ENCODE data around the gene TSGA10.

DNA sequence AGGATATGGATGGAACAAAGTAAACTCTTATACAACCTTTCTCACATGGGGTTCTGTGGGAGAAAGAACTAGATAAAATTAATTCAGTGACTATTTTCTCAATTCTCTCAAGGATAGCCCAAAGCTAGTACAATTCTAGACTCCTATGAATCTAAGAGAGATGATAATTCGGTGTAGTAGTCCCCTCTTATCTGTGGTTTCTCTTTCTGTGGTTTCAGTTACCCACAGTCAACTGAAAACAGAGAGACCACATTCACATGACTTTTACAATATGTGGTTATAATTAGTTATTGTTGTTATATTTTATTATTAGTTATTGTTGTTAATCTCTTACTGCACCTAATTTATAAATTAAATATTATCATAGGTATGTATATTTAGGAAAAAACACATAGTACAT, 66.7 kb downstream of the TSGA10 start:
- TF ChIP-seq, protein P1, sequence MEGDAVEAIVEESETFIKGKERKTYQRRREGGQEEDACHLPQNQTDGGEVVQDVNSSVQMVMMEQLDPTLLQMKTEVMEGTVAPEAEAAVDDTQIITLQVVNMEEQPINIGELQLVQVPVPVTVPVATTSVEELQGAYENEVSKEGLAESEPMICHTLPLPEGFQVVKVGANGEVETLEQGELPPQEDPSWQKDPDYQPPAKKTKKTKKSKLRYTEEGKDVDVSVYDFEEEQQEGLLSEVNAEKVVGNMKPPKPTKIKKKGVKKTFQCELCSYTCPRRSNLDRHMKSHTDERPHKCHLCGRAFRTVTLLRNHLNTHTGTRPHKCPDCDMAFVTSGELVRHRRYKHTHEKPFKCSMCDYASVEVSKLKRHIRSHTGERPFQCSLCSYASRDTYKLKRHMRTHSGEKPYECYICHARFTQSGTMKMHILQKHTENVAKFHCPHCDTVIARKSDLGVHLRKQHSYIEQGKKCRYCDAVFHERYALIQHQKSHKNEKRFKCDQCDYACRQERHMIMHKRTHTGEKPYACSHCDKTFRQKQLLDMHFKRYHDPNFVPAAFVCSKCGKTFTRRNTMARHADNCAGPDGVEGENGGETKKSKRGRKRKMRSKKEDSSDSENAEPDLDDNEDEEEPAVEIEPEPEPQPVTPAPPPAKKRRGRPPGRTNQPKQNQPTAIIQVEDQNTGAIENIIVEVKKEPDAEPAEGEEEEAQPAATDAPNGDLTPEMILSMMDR (IDR thresholded peaks at IDR 0.05; ENCODE audit: extremely low read depth in 1 of 2, insufficient read depth in 1 of 2, low read depth in 1 of 2, low read length in 2 of 2) = no peak
- TF ChIP-seq MYC (IDR thresholded peaks at IDR 0.05; ENCODE audit: low read depth, low read length) (no peak), JUN (IDR thresholded peaks at IDR 0.05; ENCODE audit: borderline replicate concordance, insufficient read depth, insufficient read length, low read depth) (no peak), EZH2 (IDR thresholded peaks at IDR 0.05; ENCODE audit: borderline replicate concordance, low read depth, low read length, severe bottlenecking) (no peak), POLR2AphosphoS5 (IDR thresholded peaks at IDR 0.05; ENCODE audit: insufficient read depth, low read depth, low read length) (no peak), POLR2A (IDR thresholded peaks at IDR 0.05; ENCODE audit: low read depth, low read length) (no peak), FOS (IDR thresholded peaks at IDR 0.05; ENCODE audit: borderline replicate concordance, insufficient read depth, low read length) (no peak)
- TF ChIP-seq, protein P2, sequence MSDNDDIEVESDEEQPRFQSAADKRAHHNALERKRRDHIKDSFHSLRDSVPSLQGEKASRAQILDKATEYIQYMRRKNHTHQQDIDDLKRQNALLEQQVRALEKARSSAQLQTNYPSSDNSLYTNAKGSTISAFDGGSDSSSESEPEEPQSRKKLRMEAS (IDR thresholded peaks at IDR 0.05; ENCODE audit: insufficient read depth, insufficient read length) = no peak

All from endothelial cell of umbilical vein (primary cell).